Stomach (tissue), 9 donors: ENCODE data around the gene RAET1G. TPM values are rescaled to one million over a fixed set of nuclear protein-coding genes. Genes with fewer than 3 reads are reported as not detected.
"Not testable (repeated sequence)": the region's sequence is repeated elsewhere in the genome, so short reads cannot be mapped to it uniquely, and the experiment has no call there.

ENCODE experiments used
- DNase-seq, 2 donors: peaks; one replicate each; pipeline versions ENCODE4 v3.0.0 to v3.0.0-alpha.2; 2013 to 2019
- H3K27ac ChIP-seq, 5 donors: fragments of 200-600 bp in 4 of 5; sonication (generic) in 4 of 5; one replicate each; pipeline ENCODE4 v1.5.1; 2013 to 2019; ENCODE audit warnings: mild to moderate bottlenecking in 1 of 5, moderate library complexity in 1 of 5
- H3K27me3 ChIP-seq, 3 donors: fragments of 200-600 bp; sonication (generic); one replicate each; pipeline ENCODE4 v1.5.1; 2017 to 2019; ENCODE audit warnings: mixed run types in 1 of 3
- H3K36me3 ChIP-seq, 4 donors: fragments of 200-600 bp; sonication (generic); 1 replicate in 3 of 4; 2 replicates in 1 of 4; pipeline ENCODE4 v1.5.1; 2016 to 2019
- H3K4me1 ChIP-seq, 4 donors: fragments of 200-600 bp; sonication (generic); one replicate each; pipeline ENCODE4 v1.5.1; 2016 to 2019
- H3K4me3 ChIP-seq, 4 donors: fragments of 200-600 bp; sonication (generic) in 3 of 4; one replicate each; pipeline ENCODE4 v1.5.1; 2016 to 2019; ENCODE audit warnings: mild to moderate bottlenecking in 1 of 4
- H3K9me3 ChIP-seq, 4 donors: fragments of 200-600 bp; sonication (generic); one replicate each; pipeline ENCODE4 v1.5.1; 2016 to 2019
- EP300 ChIP-seq: sonication (generic); formaldehyde crosslinking; IDR thresholded peaks from one replicate; pipeline ENCODE4 v1.6.1; 2017; ENCODE audit warnings: antibody characterized with exemption
- POLR2A ChIP-seq, 4 donors: fragments of 450-650 bp; IDR thresholded peaks; one replicate each; pipeline ENCODE4 v1.6.1; 2016; ENCODE audit warnings: antibody characterized with exemption in 4 of 4, control low read depth in 2 of 4, mild to moderate bottlenecking in 1 of 4, moderate library complexity in 1 of 4
- POLR2AphosphoS5 ChIP-seq, 3 donors: sonication (generic); formaldehyde crosslinking; IDR thresholded peaks; one replicate each; pipeline ENCODE4 v1.6.1; 2016; ENCODE audit warnings: antibody characterized with exemption in 3 of 3
- WGBS, 5 donors: extraction: QIAGEN DNeasy Blood & Tissue Kit in 3 of 5; methylation state at CpG; one replicate each; pipeline versions ENCODE4 v1.1.5 to v1.1.7; 2013 to 2018; 5-methylcytosine and 5-hydroxymethylcytosine counted together
- intact Hi-C: fragments of 100-400 bp; cut with DNase I; formaldehyde crosslinking; loops from one replicate; pipeline ENCODE4 v1.15.1; 2023; ENCODE audit warnings: low total_unique reads
- polyA plus RNA-seq, 3 donors: library from polyadenylated mRNA; stranded (reverse); fragments of 200-250 nt; gene quantifications; one replicate each; pipeline ENCODE4 v1.2.3, GENCODE V29; 2013
- total RNA-seq, 5 donors: library from RNA; depleted of rRNA; stranded (reverse); fragments of >200 nt; gene quantifications; one replicate each; pipeline versions ENCODE4 v1.1.0 to v1.2.3, GENCODE V29; 2014 to 2016
- TF ChIP-seq, protein P1 (sequence below), 7 experiments: fragments of 450-650 bp in 4 of 7; fragments of 200-600 bp in 3 of 7; sonication (generic) in 3 of 7; IDR thresholded peaks; one replicate each; pipeline ENCODE4 v1.5.1; 2016 to 2019; ENCODE audit warnings: antibody characterized with exemption in 7 of 7, control low read depth in 2 of 7, mild to moderate bottlenecking in 1 of 7
- donor health status: healthy with polysubstance abuse.
- donor health status: Bipolar disorder and iron deficiency.
- donor health status: healthy.

The RAET1G gene
- total and polyA plus RNA-seq, 8 donors, result 0.89 to 3.1 TPM; not detected in 6

DNA sequence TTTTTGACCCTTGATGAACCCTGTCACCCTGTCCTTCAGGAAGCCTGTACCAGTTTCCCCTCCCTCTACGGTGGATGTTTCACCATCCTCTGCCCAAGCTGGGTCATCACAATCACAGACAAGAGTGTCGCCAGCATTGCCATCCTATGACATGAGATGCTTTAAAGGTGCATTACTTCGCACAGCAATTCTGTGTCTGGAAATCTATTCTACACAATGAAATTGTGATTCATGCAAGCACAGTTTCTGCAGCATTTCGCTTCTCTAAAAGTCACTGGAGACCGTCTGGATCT lies 16.4 kb upstream of the RAET1G start:
- Histone ChIP-seq H3K4me3 (peak overlapping the region in 1 of 4 donors; percentile 57), H3K27me3 (peaks cover 23 to 98% (median 77%) of the 10 kb centered on the region in 3 donors)

DNA sequence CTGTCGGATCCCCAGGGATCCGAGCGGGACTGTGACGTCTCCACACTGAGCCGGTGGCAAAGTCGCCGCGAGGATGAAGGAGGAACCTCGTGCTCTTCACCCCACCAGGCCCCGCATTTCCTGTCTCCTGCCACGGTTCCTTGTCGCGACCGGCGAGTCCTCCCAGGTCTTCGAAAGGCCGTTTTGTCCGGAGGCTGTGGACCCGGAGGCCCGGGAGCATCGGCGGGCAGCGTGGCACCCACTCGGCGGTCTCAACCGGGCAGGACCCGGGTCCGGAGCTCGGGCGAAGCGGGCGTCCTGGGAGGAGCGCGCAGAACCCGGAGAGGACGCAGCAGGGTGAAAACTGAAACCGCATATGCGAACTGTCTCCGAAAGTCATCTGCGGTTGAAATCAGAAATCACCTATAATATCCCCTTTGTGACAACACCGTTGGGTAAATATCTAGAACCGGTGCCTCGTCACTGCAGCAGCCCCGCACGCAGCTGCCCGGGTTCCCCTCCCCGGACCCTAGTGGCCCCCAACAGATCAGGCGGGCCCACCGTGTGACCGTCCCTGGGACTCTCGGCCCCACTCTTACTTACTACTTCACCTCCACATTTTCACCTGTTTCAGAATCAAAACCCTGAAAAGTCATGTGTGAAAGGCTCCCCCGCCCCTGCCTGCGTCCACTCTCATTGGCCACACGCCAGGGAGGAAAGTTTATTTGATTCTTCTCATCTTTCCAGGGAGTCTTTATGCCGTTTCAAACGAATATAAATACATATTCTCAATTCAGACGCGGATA lies 15.8 kb upstream of the RAET1G start:
- peak in 1 of 2 donors; percentile 48 for DNase-seq

More for the DNA sequence above, 16.4 kb upstream of the RAET1G start:
- no peaks in the 10 kb centered on the region for H3K9me3 ChIP-seq
- DNase-seq, result no peak
- no peak overlapping the region for H3K27ac ChIP-seq
- TF ChIP-seq, protein P1, sequence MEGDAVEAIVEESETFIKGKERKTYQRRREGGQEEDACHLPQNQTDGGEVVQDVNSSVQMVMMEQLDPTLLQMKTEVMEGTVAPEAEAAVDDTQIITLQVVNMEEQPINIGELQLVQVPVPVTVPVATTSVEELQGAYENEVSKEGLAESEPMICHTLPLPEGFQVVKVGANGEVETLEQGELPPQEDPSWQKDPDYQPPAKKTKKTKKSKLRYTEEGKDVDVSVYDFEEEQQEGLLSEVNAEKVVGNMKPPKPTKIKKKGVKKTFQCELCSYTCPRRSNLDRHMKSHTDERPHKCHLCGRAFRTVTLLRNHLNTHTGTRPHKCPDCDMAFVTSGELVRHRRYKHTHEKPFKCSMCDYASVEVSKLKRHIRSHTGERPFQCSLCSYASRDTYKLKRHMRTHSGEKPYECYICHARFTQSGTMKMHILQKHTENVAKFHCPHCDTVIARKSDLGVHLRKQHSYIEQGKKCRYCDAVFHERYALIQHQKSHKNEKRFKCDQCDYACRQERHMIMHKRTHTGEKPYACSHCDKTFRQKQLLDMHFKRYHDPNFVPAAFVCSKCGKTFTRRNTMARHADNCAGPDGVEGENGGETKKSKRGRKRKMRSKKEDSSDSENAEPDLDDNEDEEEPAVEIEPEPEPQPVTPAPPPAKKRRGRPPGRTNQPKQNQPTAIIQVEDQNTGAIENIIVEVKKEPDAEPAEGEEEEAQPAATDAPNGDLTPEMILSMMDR (IDR thresholded peaks at IDR 0.05), result no peak
- TF ChIP-seq POLR2AphosphoS5 (IDR thresholded peaks at IDR 0.05) (no peak), POLR2A (IDR thresholded peaks at IDR 0.05) (no peak), EP300 (no peak)
- no peaks in the 10 kb centered on the region for H3K36me3 ChIP-seq
- 18 to 42% (median 24%) methylated on average over 5 of the region's 5 CpGs for WGBS, 5 donors
- H3K4me1 ChIP-seq, result peaks cover 17 to 32% (median 28%) of the 10 kb centered on the region in 4 donors
- intact Hi-C loops, result no loop called here

DNA sequence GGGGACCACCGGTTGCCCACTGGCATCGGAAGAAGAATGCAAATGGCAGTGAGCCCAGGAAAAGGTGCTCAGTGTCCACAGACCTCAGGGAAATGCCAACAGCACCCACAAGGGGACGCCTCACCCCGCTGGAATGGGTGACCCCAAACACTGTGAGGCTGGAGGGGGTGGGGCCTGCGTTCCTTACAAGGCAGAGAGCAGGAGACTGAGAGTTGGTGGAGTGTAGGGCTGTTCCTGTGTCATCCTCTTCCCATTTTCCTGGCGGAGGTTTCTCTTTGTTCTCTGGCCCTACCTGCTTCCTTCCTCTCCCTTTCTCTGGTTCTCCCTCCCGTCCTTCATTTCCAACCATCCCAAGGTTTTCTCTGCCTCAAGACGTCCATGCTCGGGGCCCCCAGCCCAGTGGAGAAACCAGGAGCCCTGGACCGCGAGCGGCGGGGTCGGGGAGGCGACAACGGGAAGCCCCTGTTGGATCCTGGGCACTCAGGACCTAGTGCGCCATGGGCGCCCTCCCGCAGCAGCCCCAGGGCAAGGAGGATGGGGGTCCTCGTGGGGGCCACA lies 15.2 kb upstream of the RAET1G start:
- H3K4me1 ChIP-seq, result peaks cover 17 to 32% (median 28%) of the 10 kb centered on the region in 4 donors
- H3K9me3 ChIP-seq, intact Hi-C loops, H3K36me3 ChIP-seq, DNase-seq, H3K27ac ChIP-seq: not testable (repeated sequence)
- peaks cover 23 to 98% (median 79%) of the 10 kb centered on the region in 3 donors for H3K27me3 ChIP-seq
- peak overlapping the region; percentile 33 to 57 (median 44) for H3K4me3 ChIP-seq
- 2 to 5% (median 3%) methylated on average over 14 to 15 of the region's 20 CpGs for WGBS, 5 donors

More for the DNA sequence above, 15.8 kb upstream of the RAET1G start:
- Histone ChIP-seq H3K36me3 (no peaks in the 10 kb centered on the region), H3K27me3 (peaks cover 23 to 98% (median 77%) of the 10 kb centered on the region in 3 donors), H3K4me1 (peaks cover 17 to 32% (median 28%) of the 10 kb centered on the region in 4 donors), H3K9me3 (no peaks in the 10 kb centered on the region), H3K4me3 (peak overlapping the region; percentile 33 to 57 (median 44)), H3K27ac (no peak overlapping the region)
- 1 to 5% (median 2%) methylated on average over 35 to 58 of the region's 58 CpGs for WGBS, 5 donors
- intact Hi-C loops, result no loop called here
- TF ChIP-seq, protein P1 (IDR thresholded peaks at IDR 0.05), result no peak
- TF ChIP-seq POLR2A (IDR thresholded peaks at IDR 0.05) (no peak), EP300 (no peak), POLR2AphosphoS5 (IDR thresholded peaks at IDR 0.05) (no peak)

DNA sequence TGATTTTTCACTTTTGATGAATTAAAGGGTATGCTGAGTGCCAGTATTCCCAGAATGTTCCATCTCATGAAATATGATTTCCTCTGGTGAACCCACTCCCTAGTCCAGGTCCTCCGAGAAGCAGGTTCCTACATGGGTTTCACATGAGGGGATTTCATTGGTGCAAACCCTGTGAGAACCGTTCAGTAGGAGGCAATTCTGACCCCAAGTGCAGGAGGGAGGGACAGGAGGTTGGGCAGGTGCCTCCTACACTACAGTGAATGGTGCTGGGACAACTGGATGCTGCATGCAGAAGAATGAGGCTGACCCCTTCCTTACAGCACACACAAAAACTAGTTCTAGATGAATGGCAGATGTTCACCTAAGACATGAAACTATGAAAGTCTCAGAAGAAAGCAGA lies 13.8 kb upstream of the RAET1G start:
- TF ChIP-seq, protein P1 (IDR thresholded peaks at IDR 0.05), result no peak
- DNase-seq, result no peak
- Histone ChIP-seq H3K4me1 (peaks cover 17 to 22% (median 20%) of the 10 kb centered on the region in 4 donors), H3K27me3 (peaks cover 23 to 98% (median 74%) of the 10 kb centered on the region in 3 donors), H3K36me3 (no peaks in the 10 kb centered on the region), H3K4me3 (no peak overlapping the region), H3K27ac (no peak overlapping the region), H3K9me3 (no peaks in the 10 kb centered on the region)
- WGBS, 5 donors, result 32 to 38% (median 34%) methylated on average over 2 of the region's 2 CpGs
- intact Hi-C loops, result loop anchor here (2.0 kb wide), 1 partner anchor 80 kb away; no protein-coding TSS in a partner anchor

DNA sequence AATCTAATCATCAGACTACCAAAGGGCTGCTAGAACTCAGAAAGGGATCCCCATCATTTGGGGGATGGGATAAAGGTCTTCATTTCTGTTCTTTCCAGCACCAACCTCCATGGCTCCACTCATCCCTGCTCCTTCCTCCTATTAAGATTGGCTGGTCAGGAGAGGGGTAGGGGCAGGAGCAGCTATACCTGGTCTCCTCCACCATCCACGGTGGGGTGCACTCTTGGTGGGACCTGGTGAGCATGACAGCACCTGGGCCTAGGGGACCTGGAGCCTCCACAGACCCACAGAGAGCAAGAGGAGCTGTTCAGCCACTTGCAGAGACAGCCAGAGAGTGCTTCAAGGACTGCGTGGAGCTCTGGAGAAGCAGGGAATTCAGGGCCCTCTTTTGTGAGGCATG lies 12.7 kb upstream of the RAET1G start:
- no peaks in the 10 kb centered on the region for H3K9me3 ChIP-seq
- H3K36me3 ChIP-seq, result no peaks in the 10 kb centered on the region
- H3K27me3 ChIP-seq, result peaks cover 22 to 98% (median 63%) of the 10 kb centered on the region in 3 donors
- DNase-seq, result no peak
- intact Hi-C loops, result loop anchor here (2.0 kb wide), 1 partner anchor 81 kb away; no protein-coding TSS in a partner anchor
- 22 to 51% (median 48%) methylated on average over 1 to 2 of the region's 2 CpGs for WGBS, 5 donors
- H3K4me1 ChIP-seq, result peaks cover 10 to 13% (median 11%) of the 10 kb centered on the region in 4 donors
- no peak overlapping the region for H3K27ac ChIP-seq
- TF ChIP-seq POLR2A (IDR thresholded peaks at IDR 0.05) (no peak), POLR2AphosphoS5 (IDR thresholded peaks at IDR 0.05) (no peak), EP300 (no peak)
- TF ChIP-seq, protein P1 (IDR thresholded peaks at IDR 0.05), result no peak
- no peak overlapping the region for H3K4me3 ChIP-seq
